Panc1 (cell line): ENCODE measurements around the gene AHSG. TPM values are rescaled to one million over a fixed set of nuclear protein-coding genes. Genes with fewer than 3 reads are reported as not detected.

ENCODE experiments used
- ATAC-seq: fragments of 200-7000 bp; cut with Tn5 transposase; 2 replicates; pipeline ENCODE4 v1.9.1; 2020; ENCODE audit warnings: mild to moderate bottlenecking, moderate library complexity
- BruUV-seq: library from RNA; stranded (reverse); fragments of 400-500 nt; replicated peaks from 2 replicates; lab custom pipeline; 2021; lab: Mats Ljungman, UMichigan
- CTCF ChIA-PET: fragments of 300-600 bp; sonication (Branson Sonifier 250); formaldehyde crosslinking; loops from one replicate; lab custom pipeline; 2022; ENCODE audit warnings: antibody characterized with exemption; lab: Charles Lee
- POLR2A ChIA-PET: fragments of 300-600 bp; sonication (Branson Sonifier 250); formaldehyde crosslinking; loops from one replicate; lab custom pipeline; 2022; ENCODE audit warnings: antibody characterized with exemption; lab: Charles Lee
- DNase-seq: peaks from one replicate; pipeline ENCODE4 v3.0.0-alpha.2; 2010; ENCODE audit warnings: low read depth, low spot score
- H3K27ac ChIP-seq: 2 replicates; pipeline ENCODE4 v1.5.1; 2011; ENCODE audit warnings: mild to moderate bottlenecking, low read length, inconsistent platforms
- H3K27me3 ChIP-seq: fragments of 200-500 bp; sonication (Bioruptor generic); 2 replicates; pipeline ENCODE4 v1.6.0; 2014; ENCODE audit warnings: low read length, inconsistent platforms; ENCODE audit not compliant: control insufficient read depth, insufficient read depth
- H3K36me3 ChIP-seq: fragments of 200-500 bp; sonication (Bioruptor generic); 2 replicates; pipeline ENCODE4 v1.5.1; 2014; ENCODE audit warnings: inconsistent platforms, mild to moderate bottlenecking, low read length, moderate library complexity; ENCODE audit not compliant: control insufficient read depth, insufficient read depth
- H3K4me1 ChIP-seq: 2 replicates; pipeline ENCODE4 v1.5.1; 2011; ENCODE audit warnings: inconsistent platforms, mild to moderate bottlenecking, low read length, moderate library complexity; ENCODE audit not compliant: control insufficient read depth, insufficient read depth
- H3K4me3 ChIP-seq, 2 experiments: 2 replicates each; pipeline ENCODE4 v1.5.1; 2011 to 2012; ENCODE audit warnings: low read depth in 2 of 2, low read length in 2 of 2, mild to moderate bottlenecking in 2 of 2, inconsistent platforms in 1 of 2, moderate library complexity in 1 of 2
- H3K9me3 ChIP-seq: fragments of 200-500 bp; sonication (Bioruptor generic); 2 replicates; pipeline ENCODE4 v1.5.1; 2014; ENCODE audit warnings: low read depth, mild to moderate bottlenecking, inconsistent platforms, low read length, moderate library complexity; ENCODE audit not compliant: control insufficient read depth, insufficient read depth
- POLR2AphosphoS5 ChIP-seq: IDR thresholded peaks from 2 replicates; pipeline ENCODE4 v1.6.1; 2012; ENCODE audit warnings: mild to moderate bottlenecking, low read depth, low read length, moderate library complexity
- SIN3A ChIP-seq: IDR thresholded peaks from 2 replicates; pipeline ENCODE4 v1.6.1; 2012; ENCODE audit warnings: low read depth, mild to moderate bottlenecking, low read length, moderate library complexity, borderline replicate concordance; ENCODE audit not compliant: insufficient read depth
- TCF7L2 ChIP-seq: IDR thresholded peaks from 2 replicates; pipeline ENCODE4 v1.6.1; 2011; ENCODE audit warnings: mild to moderate bottlenecking, low read depth, low read length, inconsistent platforms
- in situ Hi-C: cut with HindIII; loops from 2 replicates; pipeline ENCODE4 v1.10.0; 2016; ENCODE audit warnings: low sequenced_read_pairs, low pct_unique_long_range_greater_than_20kb
- intact Hi-C: fragments of 100-400 bp; cut with micrococcal nuclease; formaldehyde crosslinking; loops from one replicate; pipeline ENCODE4 v1.10.0; 2022; ENCODE audit not compliant: unreplicated experiment
- total RNA-seq: library from RNA; stranded (reverse); gene quantifications from one replicate; pipeline ENCODE4 v1.2.1, GENCODE V29; 2021; ENCODE audit not compliant: unreplicated experiment
- TF ChIP-seq, protein P1 (sequence below): fragments of 450-650 bp; IDR thresholded peaks from 2 replicates; pipeline ENCODE4 v1.5.1; 2017; ENCODE audit warnings: mild to moderate bottlenecking
- TF ChIP-seq, protein P2 (sequence below), 2 experiments: IDR thresholded peaks; 2 replicates each; pipeline ENCODE4 v1.6.1; 2011 to 2012; ENCODE audit warnings: low read depth in 2 of 2, control low read depth in 1 of 2, low read length in 1 of 2, mild to moderate bottlenecking in 1 of 2, moderate library complexity in 1 of 2; ENCODE audit not compliant: insufficient read depth in 1 of 2

The AHSG gene
- total RNA-seq, 1 experiment from 2014 or later: 0.85 TPM

DNA sequence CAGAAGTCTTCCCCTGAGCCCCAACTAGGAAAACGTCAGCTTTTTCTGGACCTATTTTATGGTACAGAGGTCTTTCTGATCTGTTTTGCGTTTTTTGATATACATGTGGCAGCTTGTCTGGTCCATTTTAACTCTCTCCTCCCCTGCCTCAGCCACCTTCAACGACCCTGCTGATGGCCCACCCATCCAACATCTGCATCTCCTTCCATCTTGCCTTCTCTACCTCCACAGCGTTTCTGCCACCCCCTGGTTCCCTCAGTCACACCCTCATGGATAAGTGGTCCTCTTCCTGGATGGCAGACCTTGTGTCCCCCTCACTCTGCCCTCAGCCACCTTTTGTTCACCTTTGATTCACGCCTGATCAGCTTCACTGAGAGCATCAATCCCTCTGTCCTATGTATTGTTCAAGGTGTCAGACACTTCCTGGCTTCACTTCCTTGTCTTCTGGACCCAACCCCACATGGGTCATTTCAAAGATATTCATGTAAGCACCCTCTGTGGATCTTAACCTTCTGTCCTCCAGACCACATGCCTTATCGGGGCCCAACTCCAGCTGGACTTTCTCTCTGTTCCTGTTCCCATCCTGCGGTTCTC is 13.5 kb downstream of the AHSG start:
- in situ Hi-C loops (no loop called here), intact Hi-C loops (no loop called here)
- H3K9me3 ChIP-seq: no peaks in the 10 kb centered on the region
- H3K4me3 ChIP-seq: no peak overlapping the region
- DNase-seq (no peak), ATAC-seq (no peak)
- no peaks in the 10 kb centered on the region for H3K36me3 ChIP-seq
- no peak overlapping the region for H3K27ac ChIP-seq
- H3K4me1 ChIP-seq: no peaks in the 10 kb centered on the region
- peaks cover 12% of the 10 kb centered on the region; the same call in 1 of the 2 replicates for H3K27me3 ChIP-seq
- TF ChIP-seq, protein P1, sequence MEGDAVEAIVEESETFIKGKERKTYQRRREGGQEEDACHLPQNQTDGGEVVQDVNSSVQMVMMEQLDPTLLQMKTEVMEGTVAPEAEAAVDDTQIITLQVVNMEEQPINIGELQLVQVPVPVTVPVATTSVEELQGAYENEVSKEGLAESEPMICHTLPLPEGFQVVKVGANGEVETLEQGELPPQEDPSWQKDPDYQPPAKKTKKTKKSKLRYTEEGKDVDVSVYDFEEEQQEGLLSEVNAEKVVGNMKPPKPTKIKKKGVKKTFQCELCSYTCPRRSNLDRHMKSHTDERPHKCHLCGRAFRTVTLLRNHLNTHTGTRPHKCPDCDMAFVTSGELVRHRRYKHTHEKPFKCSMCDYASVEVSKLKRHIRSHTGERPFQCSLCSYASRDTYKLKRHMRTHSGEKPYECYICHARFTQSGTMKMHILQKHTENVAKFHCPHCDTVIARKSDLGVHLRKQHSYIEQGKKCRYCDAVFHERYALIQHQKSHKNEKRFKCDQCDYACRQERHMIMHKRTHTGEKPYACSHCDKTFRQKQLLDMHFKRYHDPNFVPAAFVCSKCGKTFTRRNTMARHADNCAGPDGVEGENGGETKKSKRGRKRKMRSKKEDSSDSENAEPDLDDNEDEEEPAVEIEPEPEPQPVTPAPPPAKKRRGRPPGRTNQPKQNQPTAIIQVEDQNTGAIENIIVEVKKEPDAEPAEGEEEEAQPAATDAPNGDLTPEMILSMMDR: no peak
- TF ChIP-seq, protein P2, sequence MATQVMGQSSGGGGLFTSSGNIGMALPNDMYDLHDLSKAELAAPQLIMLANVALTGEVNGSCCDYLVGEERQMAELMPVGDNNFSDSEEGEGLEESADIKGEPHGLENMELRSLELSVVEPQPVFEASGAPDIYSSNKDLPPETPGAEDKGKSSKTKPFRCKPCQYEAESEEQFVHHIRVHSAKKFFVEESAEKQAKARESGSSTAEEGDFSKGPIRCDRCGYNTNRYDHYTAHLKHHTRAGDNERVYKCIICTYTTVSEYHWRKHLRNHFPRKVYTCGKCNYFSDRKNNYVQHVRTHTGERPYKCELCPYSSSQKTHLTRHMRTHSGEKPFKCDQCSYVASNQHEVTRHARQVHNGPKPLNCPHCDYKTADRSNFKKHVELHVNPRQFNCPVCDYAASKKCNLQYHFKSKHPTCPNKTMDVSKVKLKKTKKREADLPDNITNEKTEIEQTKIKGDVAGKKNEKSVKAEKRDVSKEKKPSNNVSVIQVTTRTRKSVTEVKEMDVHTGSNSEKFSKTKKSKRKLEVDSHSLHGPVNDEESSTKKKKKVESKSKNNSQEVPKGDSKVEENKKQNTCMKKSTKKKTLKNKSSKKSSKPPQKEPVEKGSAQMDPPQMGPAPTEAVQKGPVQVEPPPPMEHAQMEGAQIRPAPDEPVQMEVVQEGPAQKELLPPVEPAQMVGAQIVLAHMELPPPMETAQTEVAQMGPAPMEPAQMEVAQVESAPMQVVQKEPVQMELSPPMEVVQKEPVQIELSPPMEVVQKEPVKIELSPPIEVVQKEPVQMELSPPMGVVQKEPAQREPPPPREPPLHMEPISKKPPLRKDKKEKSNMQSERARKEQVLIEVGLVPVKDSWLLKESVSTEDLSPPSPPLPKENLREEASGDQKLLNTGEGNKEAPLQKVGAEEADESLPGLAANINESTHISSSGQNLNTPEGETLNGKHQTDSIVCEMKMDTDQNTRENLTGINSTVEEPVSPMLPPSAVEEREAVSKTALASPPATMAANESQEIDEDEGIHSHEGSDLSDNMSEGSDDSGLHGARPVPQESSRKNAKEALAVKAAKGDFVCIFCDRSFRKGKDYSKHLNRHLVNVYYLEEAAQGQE (IDR thresholded peaks at IDR 0.05; ENCODE audit: insufficient read depth in 1 of 2, low read depth in 2 of 2, low read length in 1 of 2): no peak
- TF ChIP-seq TCF7L2 (no peak), POLR2AphosphoS5 (no peak), SIN3A (no peak)
- no TSS peak for BruUV-seq
- ChIA-PET POLR2A (no interaction called here), CTCF (interaction anchor here (1.3 kb wide), 1 partner anchor 9 kb away, joined by 5 read pairs; no protein-coding TSS in a partner anchor)

- TF ChIP-seq, protein P1: no peak
- TF ChIP-seq SIN3A (no peak), TCF7L2 (no peak), POLR2AphosphoS5 (no peak)
- TF ChIP-seq, protein P2 (IDR thresholded peaks at IDR 0.05; ENCODE audit: insufficient read depth in 1 of 2, low read depth in 2 of 2, low read length in 1 of 2): no peak
- ChIA-PET POLR2A (no interaction called here), CTCF (no interaction called here)
- H3K4me1 ChIP-seq: no peaks in the 10 kb centered on the region
- H3K9me3 ChIP-seq: no peaks in the 10 kb centered on the region
- no peaks in the 10 kb centered on the region for H3K36me3 ChIP-seq
- intact Hi-C loops (no loop called here), in situ Hi-C loops (no loop called here)
- peaks cover 12% of the 10 kb centered on the region; the same call in 1 of the 2 replicates for H3K27me3 ChIP-seq
- DNase-seq (no peak), ATAC-seq (no peak)
- H3K4me3 ChIP-seq: no peak overlapping the region
- no peak overlapping the region for H3K27ac ChIP-seq
- no TSS peak for BruUV-seq
Observed at GRCh38 chr3:186627852-186628414, 15.1 kb downstream of the AHSG start.
